Measurements from ENCODE around the gene BDH1.

The BDH1 gene

DNA sequence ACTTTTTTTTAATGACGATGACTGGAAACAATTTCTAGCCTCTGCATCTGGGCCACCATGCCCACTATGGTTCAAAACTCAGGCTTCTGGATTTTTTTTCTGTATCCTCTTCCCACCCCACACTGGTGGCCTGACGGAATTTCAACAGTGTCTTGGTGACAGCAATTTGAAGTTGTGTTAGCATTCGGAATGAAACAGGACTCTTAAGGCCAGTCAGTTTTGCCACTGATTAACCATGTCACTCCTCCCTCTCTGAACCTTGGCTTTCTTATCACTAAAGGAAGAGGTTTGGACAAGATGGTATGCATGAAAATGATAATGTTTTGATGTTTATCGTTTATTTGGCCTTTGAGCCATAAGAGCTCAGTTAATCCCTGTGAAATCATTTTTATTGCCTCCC lies 41.6 kb upstream of the BDH1 start:
- no peak for DNase-seq (ENCODE audit: low read depth)
- H3K4me3 ChIP-seq (ENCODE audit: low read depth, low read length), result no peak overlapping the region
- TF ChIP-seq, protein P1, sequence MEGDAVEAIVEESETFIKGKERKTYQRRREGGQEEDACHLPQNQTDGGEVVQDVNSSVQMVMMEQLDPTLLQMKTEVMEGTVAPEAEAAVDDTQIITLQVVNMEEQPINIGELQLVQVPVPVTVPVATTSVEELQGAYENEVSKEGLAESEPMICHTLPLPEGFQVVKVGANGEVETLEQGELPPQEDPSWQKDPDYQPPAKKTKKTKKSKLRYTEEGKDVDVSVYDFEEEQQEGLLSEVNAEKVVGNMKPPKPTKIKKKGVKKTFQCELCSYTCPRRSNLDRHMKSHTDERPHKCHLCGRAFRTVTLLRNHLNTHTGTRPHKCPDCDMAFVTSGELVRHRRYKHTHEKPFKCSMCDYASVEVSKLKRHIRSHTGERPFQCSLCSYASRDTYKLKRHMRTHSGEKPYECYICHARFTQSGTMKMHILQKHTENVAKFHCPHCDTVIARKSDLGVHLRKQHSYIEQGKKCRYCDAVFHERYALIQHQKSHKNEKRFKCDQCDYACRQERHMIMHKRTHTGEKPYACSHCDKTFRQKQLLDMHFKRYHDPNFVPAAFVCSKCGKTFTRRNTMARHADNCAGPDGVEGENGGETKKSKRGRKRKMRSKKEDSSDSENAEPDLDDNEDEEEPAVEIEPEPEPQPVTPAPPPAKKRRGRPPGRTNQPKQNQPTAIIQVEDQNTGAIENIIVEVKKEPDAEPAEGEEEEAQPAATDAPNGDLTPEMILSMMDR (IDR thresholded peaks at IDR 0.05; ENCODE audit: control insufficient read depth, extremely low read depth, insufficient read depth), result no peak

DNA sequence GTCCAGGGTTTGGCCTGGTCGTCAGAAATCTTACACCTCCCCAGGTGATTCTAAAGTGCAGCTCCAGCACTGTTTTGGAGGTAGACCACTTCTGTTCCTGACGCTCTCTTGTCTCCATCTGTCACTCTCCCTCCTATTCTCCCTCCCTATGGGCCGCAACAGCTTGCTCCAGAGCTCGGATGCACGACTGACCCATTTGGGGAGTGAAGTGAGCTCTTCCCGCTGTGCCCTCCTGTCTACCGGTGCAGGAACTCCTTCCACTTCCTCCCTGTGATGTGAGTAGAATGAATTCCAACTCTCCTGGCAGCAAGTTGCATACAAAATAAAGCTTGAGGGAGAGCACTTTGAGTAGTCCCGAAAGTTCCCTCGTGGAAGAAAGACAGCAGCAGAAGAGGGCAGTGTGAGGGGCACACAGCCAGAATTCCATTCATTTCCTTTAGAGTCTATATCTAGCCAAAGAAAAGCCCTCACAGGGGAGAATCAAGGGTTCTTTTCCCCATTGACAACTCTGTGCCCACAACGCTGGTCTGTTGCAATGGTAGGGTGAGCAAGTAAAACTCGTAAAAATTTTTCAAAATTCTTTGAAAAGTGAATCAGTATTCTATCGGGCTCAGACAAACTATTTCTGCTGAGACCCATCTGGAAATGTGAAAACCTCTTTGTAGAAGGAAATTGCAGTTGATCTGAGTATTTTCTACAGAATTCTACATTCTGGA lies 39.9 kb upstream of the BDH1 start:
- no peak overlapping the region for H3K4me3 ChIP-seq (ENCODE audit: low read depth, low read length)
- TF ChIP-seq, protein P1 (IDR thresholded peaks at IDR 0.05; ENCODE audit: control insufficient read depth, extremely low read depth, insufficient read depth), result no peak
- DNase-seq (ENCODE audit: low read depth), result no peak

DNA sequence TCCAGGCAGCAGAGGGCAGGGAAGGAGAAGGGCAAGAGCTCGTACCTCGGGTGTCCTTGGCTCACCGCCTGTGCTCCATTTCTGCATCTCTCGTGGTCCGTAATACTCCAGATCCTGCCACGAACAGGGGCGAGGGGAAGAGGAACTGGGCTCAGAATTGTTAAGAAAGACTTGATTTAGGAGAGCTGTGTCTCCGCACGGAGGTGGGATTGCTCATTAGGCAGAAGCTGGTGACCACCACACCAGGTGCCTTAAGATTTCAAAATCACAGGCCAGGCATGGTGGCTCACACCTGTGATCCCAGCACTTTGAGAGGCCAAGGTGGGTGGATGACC lies 37.2 kb upstream of the BDH1 start:
- TF ChIP-seq, protein P1 (IDR thresholded peaks at IDR 0.05; ENCODE audit: control insufficient read depth, extremely low read depth, insufficient read depth), result no peak
- no peak for DNase-seq (ENCODE audit: low read depth)

DNA sequence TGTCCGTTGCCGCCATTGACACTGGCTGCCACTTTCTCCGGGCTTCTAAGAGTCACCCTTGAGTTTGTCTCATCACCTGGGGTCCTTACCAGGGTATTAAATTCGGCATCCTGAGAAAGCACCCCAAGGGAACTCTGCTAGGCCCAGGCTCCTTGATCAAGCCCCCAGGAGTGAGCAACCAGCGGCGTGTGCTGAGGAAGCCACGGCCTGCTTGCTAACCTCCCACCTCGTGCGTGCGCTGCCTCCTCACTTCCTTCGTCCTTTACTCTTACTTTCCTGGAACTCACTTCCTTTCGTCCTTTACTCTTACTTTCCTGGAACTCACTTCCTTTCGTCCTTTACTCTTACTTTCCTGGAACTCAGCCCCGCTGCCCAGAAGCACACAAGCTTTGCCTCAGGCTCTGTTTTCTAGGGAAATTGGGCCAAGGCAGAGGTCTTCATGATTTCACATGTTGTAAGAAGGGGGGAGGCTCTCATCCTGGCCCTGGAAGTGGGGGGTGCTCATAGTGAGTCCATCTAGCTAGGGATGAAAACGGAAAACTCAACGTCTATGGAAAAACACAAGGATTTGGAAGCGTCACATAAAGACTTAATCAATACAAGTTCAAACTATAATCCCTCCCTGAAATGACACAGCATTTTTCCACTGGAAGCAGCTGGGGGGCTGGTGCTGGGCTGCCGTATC lies 36.7 kb upstream of the BDH1 start:
- TF ChIP-seq, protein P1 (IDR thresholded peaks at IDR 0.05; ENCODE audit: control insufficient read depth, extremely low read depth, insufficient read depth), result no peak
- H3K4me3 ChIP-seq (ENCODE audit: low read depth, low read length), result no peak overlapping the region
- no peak for DNase-seq (ENCODE audit: low read depth)

More for the DNA sequence above, 37.2 kb upstream of the BDH1 start:
- H3K4me3 ChIP-seq (ENCODE audit: low read depth, low read length), result no peak overlapping the region

DNA sequence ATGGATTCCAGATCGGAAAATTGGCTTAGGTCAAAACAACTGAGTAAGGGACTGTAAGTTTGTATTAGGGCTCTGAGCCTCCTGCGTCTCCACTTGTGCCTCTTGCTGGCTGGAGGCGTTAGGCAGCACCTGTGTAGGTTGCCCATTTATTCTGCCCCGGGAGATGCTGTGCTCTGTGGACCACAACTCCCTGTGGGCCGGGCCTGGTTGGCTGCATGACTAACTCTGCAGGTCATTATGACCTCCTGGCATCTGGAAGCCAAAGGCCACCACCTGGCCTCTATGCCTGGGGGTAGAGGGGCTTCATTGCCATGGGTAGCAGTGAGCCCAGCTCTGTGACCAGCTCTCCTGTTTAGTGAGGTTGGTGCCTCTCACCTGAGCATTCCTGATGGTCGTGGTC lies 36.0 kb upstream of the BDH1 start:
- TF ChIP-seq, protein P1 (IDR thresholded peaks at IDR 0.05; ENCODE audit: control insufficient read depth, extremely low read depth, insufficient read depth), result no peak
- DNase-seq (ENCODE audit: low read depth), result no peak
- H3K4me3 ChIP-seq (ENCODE audit: low read depth, low read length), result no peak overlapping the region

DNA sequence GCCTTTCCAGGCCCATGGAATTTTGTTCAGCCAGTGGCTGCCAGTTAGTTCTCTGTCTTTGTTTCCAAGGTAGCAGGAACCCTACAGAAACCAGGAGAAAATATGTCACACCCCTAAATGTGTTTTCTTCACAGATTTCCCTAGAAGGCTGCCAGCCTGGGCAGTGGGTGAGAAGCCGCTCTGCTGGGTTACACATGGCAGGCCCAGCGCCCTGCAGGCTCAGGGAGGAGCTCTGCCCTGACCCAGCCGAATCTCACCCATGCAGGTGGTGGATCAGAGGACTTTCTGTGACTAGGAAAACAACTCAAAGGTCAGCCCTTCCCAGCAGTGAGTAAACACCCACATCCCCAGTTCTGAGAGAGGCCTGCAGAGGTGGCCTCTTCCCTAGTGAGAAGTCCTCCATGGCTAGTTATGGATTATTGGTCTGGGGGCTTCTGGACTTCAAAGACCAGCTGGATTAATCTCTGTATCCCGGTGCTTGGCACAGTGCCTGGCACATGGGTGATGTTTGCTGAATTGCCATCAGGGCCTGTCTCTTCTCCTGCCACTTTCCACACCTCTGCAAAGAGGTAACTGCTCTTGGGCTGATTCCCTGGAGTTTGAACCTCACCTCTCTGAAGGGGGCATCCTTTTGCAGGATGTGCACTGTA lies 34.7 kb upstream of the BDH1 start:
- TF ChIP-seq, protein P1 (IDR thresholded peaks at IDR 0.05; ENCODE audit: control insufficient read depth, extremely low read depth, insufficient read depth), result no peak
- DNase-seq (ENCODE audit: low read depth), result no peak
- H3K4me3 ChIP-seq (ENCODE audit: low read depth, low read length), result no peak overlapping the region
